ENCODE data around the gene TNFRSF19. TPM values are rescaled to one million over a fixed set of nuclear protein-coding genes. Genes with fewer than 3 reads are reported as not detected.
A peak's percentile ranks its signal among the peaks of the same experiment; 100 is the strongest.

TNFRSF19 gene
- total and polyA plus RNA-seq, 2 of the 4 experiments (the other 2 are of a cell fraction): 18.6 to 26.3 TPM

- WGBS, 2 experiments (ENCODE audit: extremely low coverage in 2 of 2, insufficient read length in 1 of 2): 78% methylated on average over 1 of the region's 6 CpGs; no CpG with 5 or more reads in 1 of the 2 experiments
- ATAC-seq (ENCODE audit: low read depth) (no peak), DNase-seq (no peak)
- H4K8ac ChIP-seq (ENCODE audit: low read depth in 2 of 2, low read length in 2 of 2): no peak overlapping the region
- H2AFZ ChIP-seq (replicated peaks; ENCODE audit: low read length, poor library complexity): no peak overlapping the region
- no peak overlapping the region; the same call in 1 of the 2 replicates for H3K18ac ChIP-seq (ENCODE audit: low read depth, low read length)
- peaks cover 26 to 37% of the 10 kb centered on the region in 2 experiments for H3K79me1 ChIP-seq (ENCODE audit: low read depth in 1 of 2, low read length in 2 of 2)
- intact Hi-C loops (cut with micrococcal nuclease): no loop called here
- peaks cover 10% of the 10 kb centered on the region; the same call in 1 of the 2 replicates for H3K9me1 ChIP-seq (ENCODE audit: insufficient read depth, low read length)
- in situ Hi-C loops (cut with MboI; ENCODE audit: low sequenced_read_pairs): loop anchor here (10.0 kb wide), 1 partner anchor 278 kb away; no protein-coding TSS in a partner anchor
- peaks cover 8% of the 10 kb centered on the region; the same call in 1 of the 2 replicates for H3K4me1 ChIP-seq (ENCODE audit: control insufficient read depth, insufficient read depth, low read length)
- H2BK15ac ChIP-seq (ENCODE audit: low read depth, low read length): no peak overlapping the region
- H3K56ac ChIP-seq (ENCODE audit: extremely low read depth, insufficient read depth, low read length): no peak overlapping the region
- no peaks in the 10 kb centered on the region for H3K27me3 ChIP-seq (ENCODE audit: control insufficient read depth, insufficient read depth, low read length)
- H3K4me3 ChIP-seq (ENCODE audit: insufficient read depth, low read depth, low read length): no peak overlapping the region
- POLR2A ChIA-PET (ENCODE audit: unreplicated experiment): no interaction called here
- H4K91ac ChIP-seq (ENCODE audit: insufficient read depth, low read depth, low read length): no peak overlapping the region
- H3K9me3 ChIP-seq (ENCODE audit: control insufficient read depth, insufficient read depth, low read length): no peaks in the 10 kb centered on the region
- no peak overlapping the region for H3K4ac ChIP-seq (ENCODE audit: low read depth, low read length)
- CTCF ChIA-PET: no interaction called here
- TF ChIP-seq BHLHE40 (IDR thresholded peaks at IDR 0.05; ENCODE audit: low read depth, low read length) (no peak), MAFK (IDR thresholded peaks at IDR 0.05; ENCODE audit: low read depth, low read length) (no peak), MXI1 (IDR thresholded peaks at IDR 0.05; ENCODE audit: borderline replicate concordance, low read depth, low read length) (no peak), CEBPB (IDR thresholded peaks at IDR 0.05; ENCODE audit: low read depth, low read length) (no peak), RFX5 (IDR thresholded peaks at IDR 0.05; ENCODE audit: low read depth, low read length) (no peak), RAD21 (IDR thresholded peaks at IDR 0.05; ENCODE audit: low read length) (no peak), NFE2L2 (IDR thresholded peaks at IDR 0.05; ENCODE audit: low read depth, low read length) (no peak), SMC3 (IDR thresholded peaks at IDR 0.05; ENCODE audit: low read depth, low read length) (no peak), POLR2A (IDR thresholded peaks at IDR 0.05; ENCODE audit: low read depth, low read length) (no peak), CHD1 (IDR thresholded peaks at IDR 0.05; ENCODE audit: low read depth, low read length) (no peak), FOS (IDR thresholded peaks at IDR 0.05; ENCODE audit: low read depth, low read length) (no peak), RCOR1 (IDR thresholded peaks at IDR 0.05; ENCODE audit: insufficient replicate concordance, low read length) (no peak), MAZ (IDR thresholded peaks at IDR 0.05; ENCODE audit: borderline replicate concordance, low read depth, low read length) (no peak)
- TF ChIP-seq, protein P1, sequence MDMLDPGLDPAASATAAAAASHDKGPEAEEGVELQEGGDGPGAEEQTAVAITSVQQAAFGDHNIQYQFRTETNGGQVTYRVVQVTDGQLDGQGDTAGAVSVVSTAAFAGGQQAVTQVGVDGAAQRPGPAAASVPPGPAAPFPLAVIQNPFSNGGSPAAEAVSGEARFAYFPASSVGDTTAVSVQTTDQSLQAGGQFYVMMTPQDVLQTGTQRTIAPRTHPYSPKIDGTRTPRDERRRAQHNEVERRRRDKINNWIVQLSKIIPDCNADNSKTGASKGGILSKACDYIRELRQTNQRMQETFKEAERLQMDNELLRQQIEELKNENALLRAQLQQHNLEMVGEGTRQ (IDR thresholded peaks at IDR 0.05; ENCODE audit: low read depth, low read length): no peak
- TF ChIP-seq, protein P2, sequence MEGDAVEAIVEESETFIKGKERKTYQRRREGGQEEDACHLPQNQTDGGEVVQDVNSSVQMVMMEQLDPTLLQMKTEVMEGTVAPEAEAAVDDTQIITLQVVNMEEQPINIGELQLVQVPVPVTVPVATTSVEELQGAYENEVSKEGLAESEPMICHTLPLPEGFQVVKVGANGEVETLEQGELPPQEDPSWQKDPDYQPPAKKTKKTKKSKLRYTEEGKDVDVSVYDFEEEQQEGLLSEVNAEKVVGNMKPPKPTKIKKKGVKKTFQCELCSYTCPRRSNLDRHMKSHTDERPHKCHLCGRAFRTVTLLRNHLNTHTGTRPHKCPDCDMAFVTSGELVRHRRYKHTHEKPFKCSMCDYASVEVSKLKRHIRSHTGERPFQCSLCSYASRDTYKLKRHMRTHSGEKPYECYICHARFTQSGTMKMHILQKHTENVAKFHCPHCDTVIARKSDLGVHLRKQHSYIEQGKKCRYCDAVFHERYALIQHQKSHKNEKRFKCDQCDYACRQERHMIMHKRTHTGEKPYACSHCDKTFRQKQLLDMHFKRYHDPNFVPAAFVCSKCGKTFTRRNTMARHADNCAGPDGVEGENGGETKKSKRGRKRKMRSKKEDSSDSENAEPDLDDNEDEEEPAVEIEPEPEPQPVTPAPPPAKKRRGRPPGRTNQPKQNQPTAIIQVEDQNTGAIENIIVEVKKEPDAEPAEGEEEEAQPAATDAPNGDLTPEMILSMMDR (conservative IDR thresholded peaks at IDR 0.05; ENCODE audit: low read depth, low read length): no peak
- TF ChIP-seq, protein P3, sequence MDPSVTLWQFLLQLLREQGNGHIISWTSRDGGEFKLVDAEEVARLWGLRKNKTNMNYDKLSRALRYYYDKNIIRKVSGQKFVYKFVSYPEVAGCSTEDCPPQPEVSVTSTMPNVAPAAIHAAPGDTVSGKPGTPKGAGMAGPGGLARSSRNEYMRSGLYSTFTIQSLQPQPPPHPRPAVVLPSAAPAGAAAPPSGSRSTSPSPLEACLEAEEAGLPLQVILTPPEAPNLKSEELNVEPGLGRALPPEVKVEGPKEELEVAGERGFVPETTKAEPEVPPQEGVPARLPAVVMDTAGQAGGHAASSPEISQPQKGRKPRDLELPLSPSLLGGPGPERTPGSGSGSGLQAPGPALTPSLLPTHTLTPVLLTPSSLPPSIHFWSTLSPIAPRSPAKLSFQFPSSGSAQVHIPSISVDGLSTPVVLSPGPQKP (IDR thresholded peaks at IDR 0.05; ENCODE audit: borderline replicate concordance, low read depth, low read length): no peak
- peak overlapping the region; percentile 26; the same call in 1 of the 2 replicates for H3K23ac ChIP-seq (ENCODE audit: low read depth, low read length)
- 0 out of 2 replicates have a peak overlapping the region, but pooled peaks have one; percentile 1 for H3K14ac ChIP-seq (replicated peaks; ENCODE audit: low read depth, low read length)
- H3K4me2 ChIP-seq (ENCODE audit: low read depth, low read length): peak overlapping the region; percentile 36; the same call in 1 of the 2 replicates
- H2BK120ac ChIP-seq (ENCODE audit: low read depth, low read length): no peak overlapping the region
- H3K36me3 ChIP-seq (ENCODE audit: control insufficient read depth, insufficient read depth, low read length): peaks cover 22% of the 10 kb centered on the region
- no peak overlapping the region for H2BK20ac ChIP-seq (ENCODE audit: low read depth, low read length)
- no peak overlapping the region for H3K9ac ChIP-seq (ENCODE audit: low read depth, low read length)
- peaks cover 10% of the 10 kb centered on the region; the same call in 1 of the 2 replicates for H4K20me1 ChIP-seq (ENCODE audit: insufficient read depth, low read length)
- dilution Hi-C loops (cut with HindIII; ENCODE audit: low sequenced_read_pairs, unreplicated experiment): no loop called here
- H3K27ac ChIP-seq (ENCODE audit: insufficient read depth, low read length): no peak overlapping the region
- no peak overlapping the region for H2AK9ac ChIP-seq (replicated peaks; ENCODE audit: low read depth, low read length, poor library complexity)
- no peak overlapping the region for H2BK5ac ChIP-seq (ENCODE audit: low read depth, low read length, poor library complexity, severe bottlenecking)
- H4K5ac ChIP-seq (ENCODE audit: low read depth, low read length): no peak overlapping the region
- peak overlapping the region; percentile 63; the same call in 1 of the 2 replicates for H2AK5ac ChIP-seq (ENCODE audit: low read depth, low read length)
- BruUV-seq (replicated peaks): no TSS peak
Measured at GRCh38 chr13:23586336-23586735, 16.1 kb downstream of the TNFRSF19 start.

Measured in IMR-90 (cell line).